ENCODE measurements around the gene CBX6.

The CBX6 gene

DNA sequence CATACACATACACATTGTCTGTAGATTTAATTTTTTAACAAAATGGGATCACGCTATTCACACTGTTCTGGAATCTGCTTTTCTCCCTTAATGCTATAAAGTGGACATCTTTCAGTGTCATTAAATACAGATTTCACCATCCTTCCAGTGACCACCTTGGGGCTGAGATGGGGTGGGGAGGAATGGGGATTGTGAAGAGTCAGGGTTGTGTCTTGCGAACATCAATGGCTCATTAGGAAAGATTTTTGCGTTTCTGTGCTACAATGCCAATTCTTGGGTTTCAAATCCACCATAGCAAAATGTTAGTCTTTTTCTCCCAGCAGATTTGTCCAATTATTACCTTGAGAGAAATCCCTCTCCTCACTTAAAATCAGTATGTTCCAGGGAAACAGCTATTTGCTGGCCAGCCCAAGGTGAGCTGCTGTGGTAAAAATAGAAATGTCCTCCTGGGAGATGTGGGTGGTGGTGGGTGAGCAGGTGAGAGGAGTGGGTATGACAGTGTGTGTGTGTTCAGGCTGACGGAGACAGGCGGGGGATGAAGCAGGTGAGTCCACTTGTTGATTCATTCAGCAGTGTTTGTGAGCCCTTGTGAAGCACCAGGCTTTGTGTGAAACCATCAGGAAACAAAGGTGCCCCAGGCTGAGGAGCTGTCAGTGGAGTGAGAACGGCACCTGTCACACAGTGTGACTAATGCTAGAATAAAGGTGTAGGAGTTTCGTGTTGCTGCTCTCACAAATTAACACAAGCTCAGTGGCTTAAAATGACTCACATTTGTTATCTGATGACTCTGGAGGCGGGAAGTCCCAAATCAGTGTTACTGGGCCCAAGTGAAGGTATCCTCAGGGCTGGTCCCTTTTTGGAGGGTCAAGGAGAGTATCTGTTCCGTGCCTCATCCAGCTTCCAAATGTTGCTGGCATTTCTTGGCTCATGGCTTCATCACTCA is 1.7 kb upstream of the CBX6 start:
- peak overlapping the region; percentile 57 for H3K27ac ChIP-seq (ENCODE audit: low read length)
- TF ChIP-seq EZH2phosphoT487 (IDR thresholded peaks at IDR 0.05; ENCODE audit: low read depth) = no peak
- TF ChIP-seq, protein P1, sequence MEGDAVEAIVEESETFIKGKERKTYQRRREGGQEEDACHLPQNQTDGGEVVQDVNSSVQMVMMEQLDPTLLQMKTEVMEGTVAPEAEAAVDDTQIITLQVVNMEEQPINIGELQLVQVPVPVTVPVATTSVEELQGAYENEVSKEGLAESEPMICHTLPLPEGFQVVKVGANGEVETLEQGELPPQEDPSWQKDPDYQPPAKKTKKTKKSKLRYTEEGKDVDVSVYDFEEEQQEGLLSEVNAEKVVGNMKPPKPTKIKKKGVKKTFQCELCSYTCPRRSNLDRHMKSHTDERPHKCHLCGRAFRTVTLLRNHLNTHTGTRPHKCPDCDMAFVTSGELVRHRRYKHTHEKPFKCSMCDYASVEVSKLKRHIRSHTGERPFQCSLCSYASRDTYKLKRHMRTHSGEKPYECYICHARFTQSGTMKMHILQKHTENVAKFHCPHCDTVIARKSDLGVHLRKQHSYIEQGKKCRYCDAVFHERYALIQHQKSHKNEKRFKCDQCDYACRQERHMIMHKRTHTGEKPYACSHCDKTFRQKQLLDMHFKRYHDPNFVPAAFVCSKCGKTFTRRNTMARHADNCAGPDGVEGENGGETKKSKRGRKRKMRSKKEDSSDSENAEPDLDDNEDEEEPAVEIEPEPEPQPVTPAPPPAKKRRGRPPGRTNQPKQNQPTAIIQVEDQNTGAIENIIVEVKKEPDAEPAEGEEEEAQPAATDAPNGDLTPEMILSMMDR (IDR thresholded peaks at IDR 0.05; ENCODE audit: low read depth, low read length) = no peak
- no peaks in the 10 kb centered on the region for H3K9me3 ChIP-seq (ENCODE audit: insufficient read depth, low read length)
- peak overlapping the region; percentile 74 for H3K4me2 ChIP-seq (ENCODE audit: low read length)
- H3K4me1 ChIP-seq (ENCODE audit: low read length) = peaks cover 42% of the 10 kb centered on the region
- peak overlapping the region; percentile 29; the same call in 1 of the 2 replicates for H2AFZ ChIP-seq (ENCODE audit: low read depth, low read length)
- no peaks in the 10 kb centered on the region for H3K27me3 ChIP-seq (ENCODE audit: low read depth, low read length)
- peaks cover 15% of the 10 kb centered on the region for H4K20me1 ChIP-seq (ENCODE audit: insufficient read depth, low read length)
- peak overlapping the region; percentile 81 for H3K4me3 ChIP-seq (ENCODE audit: low read length)
- H3K9ac ChIP-seq (ENCODE audit: low read length) = peak overlapping the region; percentile 86
- H3K36me3 ChIP-seq (replicated peaks; ENCODE audit: low read depth, low read length) = peaks cover 11% of the 10 kb centered on the region
- peaks cover 31% of the 10 kb centered on the region for H3K79me2 ChIP-seq (ENCODE audit: low read length)

DNA sequence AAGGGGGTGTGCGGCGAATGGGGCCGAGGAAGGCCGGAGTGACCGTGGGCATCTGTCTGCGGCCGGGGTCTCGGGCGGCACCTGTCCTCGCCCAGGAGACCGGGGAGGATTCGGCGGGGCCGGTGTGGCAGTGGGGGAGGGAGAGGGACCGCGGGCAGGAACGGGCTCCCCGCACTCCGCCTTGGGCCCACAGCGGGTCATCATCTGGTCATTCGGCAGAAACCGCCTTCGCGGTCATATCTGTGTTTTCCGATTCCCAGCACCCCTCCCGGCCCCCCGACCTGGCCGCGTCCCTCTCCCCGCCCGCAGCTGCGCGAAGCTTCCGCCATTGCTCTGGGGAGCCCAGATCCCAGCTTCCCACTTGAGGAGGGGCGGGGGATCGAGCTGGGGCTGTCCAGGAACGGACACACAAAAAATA is 824 bp upstream of the CBX6 start:
- Histone ChIP-seq H3K4me1 (ENCODE audit: low read length) (peaks cover 45% of the 10 kb centered on the region), H2AFZ (ENCODE audit: low read depth, low read length) (peak overlapping the region; percentile 29), H3K4me3 (ENCODE audit: low read length) (peak overlapping the region; percentile 81), H3K9ac (ENCODE audit: low read length) (peak overlapping the region; percentile 86), H4K20me1 (ENCODE audit: insufficient read depth, low read length) (peaks cover 24% of the 10 kb centered on the region), H3K79me2 (ENCODE audit: low read length) (peaks cover 40% of the 10 kb centered on the region), H3K4me2 (ENCODE audit: low read length) (peak overlapping the region; percentile 74), H3K27me3 (ENCODE audit: low read depth, low read length) (no peaks in the 10 kb centered on the region), H3K27ac (ENCODE audit: low read length) (peak overlapping the region; percentile 57), H3K9me3 (ENCODE audit: insufficient read depth, low read length) (no peaks in the 10 kb centered on the region), H3K36me3 (replicated peaks; ENCODE audit: low read depth, low read length) (peaks cover 20% of the 10 kb centered on the region)
- TF ChIP-seq EZH2phosphoT487 (IDR thresholded peaks at IDR 0.05; ENCODE audit: low read depth) = no peak
- TF ChIP-seq, protein P1 (IDR thresholded peaks at IDR 0.05; ENCODE audit: low read depth, low read length) = no peak

DNA sequence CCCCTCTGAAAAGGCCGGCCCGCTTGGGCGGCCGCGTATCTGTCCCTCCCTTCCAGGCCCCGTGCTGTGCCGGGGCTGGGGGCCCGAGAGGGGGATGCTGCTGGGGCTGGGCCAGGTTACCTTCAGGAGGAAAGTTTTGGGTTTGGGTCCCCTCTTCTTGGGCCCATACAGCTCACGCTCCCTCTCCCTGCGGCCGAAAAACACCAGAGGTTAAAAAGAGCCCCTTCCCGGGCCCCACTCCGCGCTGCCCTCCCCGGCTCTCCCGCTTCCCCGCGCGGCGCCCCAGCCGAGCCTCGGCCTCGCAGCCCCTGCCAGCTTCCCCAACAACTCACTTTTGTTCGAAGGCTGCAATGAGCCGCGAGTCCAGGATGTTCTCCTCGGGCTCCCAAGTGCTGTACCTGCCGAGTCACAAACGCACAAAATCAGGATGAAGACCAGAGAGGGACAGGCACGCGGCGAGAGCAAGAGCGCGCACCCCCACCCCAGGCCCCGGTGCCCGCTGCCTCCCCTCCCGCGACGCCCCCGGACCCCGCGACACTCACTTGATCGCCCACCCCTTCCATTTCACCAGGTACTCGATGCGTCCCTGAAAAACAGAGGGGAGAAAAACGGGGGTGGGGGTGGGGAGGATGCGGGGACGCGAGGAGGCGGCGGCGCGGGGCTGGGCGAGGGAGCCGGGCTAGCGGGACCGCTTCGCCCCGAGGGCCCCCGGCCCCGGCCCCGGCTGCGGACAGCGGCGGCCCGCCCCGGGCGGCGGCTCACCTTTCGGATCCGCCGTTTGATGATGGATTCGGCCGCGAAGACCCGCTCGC is 450 bp downstream of the CBX6 start:
- Histone ChIP-seq H3K79me2 (ENCODE audit: low read length) (peaks cover 46% of the 10 kb centered on the region), H3K36me3 (replicated peaks; ENCODE audit: low read depth, low read length) (peaks cover 27% of the 10 kb centered on the region), H3K4me3 (ENCODE audit: low read length) (peak overlapping the region; percentile 88), H3K9ac (ENCODE audit: low read length) (peak overlapping the region; percentile 90), H3K27ac (ENCODE audit: low read length) (peak overlapping the region; percentile 71), H3K4me2 (ENCODE audit: low read length) (peak overlapping the region; percentile 99), H3K4me1 (ENCODE audit: low read length) (peaks cover 45% of the 10 kb centered on the region), H2AFZ (ENCODE audit: low read depth, low read length) (no peak overlapping the region), H3K9me3 (ENCODE audit: insufficient read depth, low read length) (no peaks in the 10 kb centered on the region), H3K27me3 (ENCODE audit: low read depth, low read length) (no peaks in the 10 kb centered on the region), H4K20me1 (ENCODE audit: insufficient read depth, low read length) (peaks cover 34% of the 10 kb centered on the region)
- TF ChIP-seq EZH2phosphoT487 (IDR thresholded peaks at IDR 0.05; ENCODE audit: low read depth) = no peak
- TF ChIP-seq, protein P1 (IDR thresholded peaks at IDR 0.05; ENCODE audit: low read depth, low read length) = no peak
